ENCODE measurements around the gene LELP1.

- TF ChIP-seq CTCF (CRISPR knock-in tag; IDR thresholded peaks at IDR 0.05) (no peak), GATAD1 (CRISPR knock-in tag; IDR thresholded peaks at IDR 0.05) (no peak), PRMT3 (CRISPR knock-in tag; IDR thresholded peaks at IDR 0.05; ENCODE audit: borderline replicate concordance, low read depth) (no peak), PHB2 (IDR thresholded peaks at IDR 0.05; ENCODE audit: partially characterized antibody) (no peak), ZNF24 (IDR thresholded peaks at IDR 0.05) (no peak), ZNF609 (CRISPR knock-in tag; IDR thresholded peaks at IDR 0.05; ENCODE audit: borderline replicate concordance) (no peak), POLR2A (IDR thresholded peaks at IDR 0.05; ENCODE audit: insufficient read depth in 1 of 2, low read depth in 2 of 2, low read length in 2 of 2) (no peak), FOXA1 (IDR thresholded peaks at IDR 0.05) (no peak), FOXA1 (CRISPR knock-in tag; IDR thresholded peaks at IDR 0.05) (no peak), HOXD1 (CRISPR knock-in tag; IDR thresholded peaks at IDR 0.05) (no peak), FOXK2 (IDR thresholded peaks at IDR 0.05) (no peak)
Measured at GRCh38 chr1:153231363-153231762, 28.1 kb downstream of the LELP1 start.

All from HepG2 (cell line).